Activated gamma-delta T cell (primary cell): ENCODE data around the gene SH2B3.

Experiments used
- DNase-seq: peaks from one replicate; lab custom pipeline; 2025; lab: John Stamatoyannopoulos, UW

SH2B3 gene

GRCh38 chr12:111444314-111444924 is 38.7 kb downstream of the SH2B3 start:
- DNase-seq: no peak

GRCh38 chr12:111444925-111445725 is 39.4 kb downstream of the SH2B3 start:
- peak; percentile 43 for DNase-seq

GRCh38 chr12:111445726-111446581 is 40.2 kb downstream of the SH2B3 start:
- no peak for DNase-seq

- no peak for DNase-seq
Measured at GRCh38 chr12:111446631-111447570, 41.2 kb downstream of the SH2B3 start.

- DNase-seq: no peak
Measured at GRCh38 chr12:111447571-111448265, 42.0 kb downstream of the SH2B3 start.

- DNase-seq: no peak
Measured at GRCh38 chr12:111448266-111448830, 42.6 kb downstream of the SH2B3 start.

GRCh38 chr12:111448846-111449790 is 43.4 kb downstream of the SH2B3 start:
- DNase-seq: no peak

GRCh38 chr12:111450676-111451075 is 45.0 kb downstream of the SH2B3 start:
- DNase-seq: no peak

- DNase-seq: no peak
Measured at GRCh38 chr12:111451232-111451631, 45.5 kb downstream of the SH2B3 start.

GRCh38 chr12:111451649-111452129 is 46.0 kb downstream of the SH2B3 start:
- DNase-seq: no peak

GRCh38 chr12:111453071-111453989 is 47.6 kb downstream of the SH2B3 start:
- DNase-seq: no peak

GRCh38 chr12:111454311-111454710 is 48.6 kb downstream of the SH2B3 start:
- DNase-seq: no peak

- DNase-seq: no peak
Measured at GRCh38 chr12:111454716-111455447, 49.2 kb downstream of the SH2B3 start.

GRCh38 chr12:111455448-111456320 is 50.0 kb downstream of the SH2B3 start:
- DNase-seq: no peak

- no peak for DNase-seq
Measured at GRCh38 chr12:111457071-111457470, 51.3 kb downstream of the SH2B3 start.

GRCh38 chr12:111457577-111457976 is 51.9 kb downstream of the SH2B3 start:
- no peak for DNase-seq
